HG03066 (cell line): ENCODE data around the gene MAT1A.

Experiments
- ATAC-seq: cut with Tn5 transposase; IDR thresholded peaks from one replicate; pipeline ENCODE4 v1.9.1; 2021; ENCODE audit warnings: low read depth; ENCODE audit not compliant: unreplicated experiment

The MAT1A gene

GRCh38 chr10:80283119-80283518 is 6.3 kb downstream of the MAT1A start:
- no peak for ATAC-seq

- ATAC-seq, result no peak
These were observed 7.4 kb downstream of the MAT1A start for GRCh38 chr10:80281784-80282765.

DNA sequence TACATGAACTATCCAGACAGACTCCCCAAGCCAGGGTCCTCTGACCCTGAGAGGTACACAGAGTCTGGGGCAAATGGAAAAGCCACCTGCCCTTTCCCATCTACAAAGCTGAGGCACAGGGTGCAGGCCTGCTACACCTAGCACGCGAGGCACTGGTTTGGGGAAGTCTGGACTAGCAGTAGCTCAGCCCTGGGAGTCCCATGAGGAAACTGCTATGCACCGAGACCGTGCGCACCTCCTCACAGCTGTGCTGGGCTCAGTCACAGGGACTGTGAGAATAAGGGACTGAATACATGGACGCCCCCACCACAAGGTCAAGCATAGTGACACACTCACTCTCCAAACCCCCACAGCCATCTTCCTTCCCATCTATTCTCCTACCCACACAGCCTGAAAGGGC is 8.2 kb downstream of the MAT1A start:
- ATAC-seq, result no peak

GRCh38 chr10:80280071-80280800 is 9.2 kb downstream of the MAT1A start:
- no peak for ATAC-seq

DNA sequence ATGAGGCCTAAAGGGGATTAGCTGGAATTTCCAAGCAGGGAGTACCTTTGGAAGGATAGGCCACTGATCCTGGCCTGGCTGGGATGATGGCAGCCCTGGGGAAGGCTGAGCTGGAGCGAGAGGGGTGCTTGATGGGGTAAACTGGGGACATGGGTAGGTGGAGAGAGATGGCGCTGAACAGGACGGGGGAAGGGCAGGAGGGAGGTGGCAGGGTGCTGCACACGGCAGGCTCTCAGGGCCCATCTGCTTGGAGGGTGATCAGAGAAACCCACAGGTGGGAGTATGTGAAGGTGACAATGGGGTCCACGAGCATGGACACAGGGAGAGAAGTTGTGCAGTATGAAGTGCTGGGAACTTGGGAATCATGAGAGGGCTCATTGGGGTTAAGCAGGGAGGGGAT is 10.3 kb downstream of the MAT1A start:
- no peak for ATAC-seq

DNA sequence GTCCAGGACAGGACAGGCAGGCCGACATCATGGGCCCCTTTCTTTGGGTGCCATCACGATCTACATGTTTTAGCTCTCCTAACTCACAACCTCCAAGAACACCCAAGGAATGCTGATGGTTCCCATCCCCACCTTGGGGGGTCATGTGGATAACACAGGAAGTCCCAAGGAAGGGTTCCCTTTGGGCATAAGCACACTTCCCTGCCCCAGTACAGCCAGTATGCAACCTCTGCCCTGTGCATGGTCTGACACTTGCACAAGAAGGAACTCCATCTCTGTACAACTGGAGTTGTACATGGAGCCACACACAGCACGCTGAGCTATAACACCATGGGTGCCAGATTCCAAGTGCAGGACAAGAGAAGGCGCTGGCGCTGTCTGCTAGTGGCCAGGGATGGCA is 11.0 kb downstream of the MAT1A start:
- ATAC-seq, result no peak

DNA sequence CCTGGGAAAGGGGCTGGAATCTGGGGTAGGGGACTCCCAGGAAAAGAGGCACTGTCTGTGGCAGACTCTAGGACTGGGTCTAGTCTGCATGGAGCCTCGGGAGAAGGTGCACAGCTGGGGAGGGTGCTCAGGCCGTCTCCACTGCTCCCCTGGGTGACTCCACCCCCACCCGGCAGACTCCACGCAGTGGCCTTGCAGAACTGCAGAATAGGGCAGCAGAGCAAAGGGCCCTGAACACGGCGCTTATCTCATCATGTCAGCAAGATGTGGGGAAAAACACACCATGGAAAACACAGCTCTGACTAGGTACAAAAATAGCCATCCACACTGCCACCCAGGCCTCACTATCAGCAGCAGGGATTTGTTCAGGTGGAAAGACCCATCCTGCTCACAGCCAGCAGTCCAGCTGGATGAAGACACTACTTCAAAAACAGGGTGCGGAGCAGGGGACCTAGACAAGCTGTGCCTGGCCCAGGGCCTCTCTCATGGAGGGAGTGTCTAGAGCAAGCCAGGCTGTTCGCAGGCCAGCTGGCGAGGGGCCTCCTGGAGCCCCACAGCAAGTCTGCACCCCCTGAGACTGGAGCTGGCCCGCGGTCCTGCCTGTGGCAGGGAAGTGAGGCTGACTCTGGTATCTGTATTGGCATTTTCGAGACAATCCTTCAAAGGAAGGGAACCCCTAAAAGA is 11.7 kb downstream of the MAT1A start:
- ATAC-seq, result no peak

- ATAC-seq, result no peak
These were observed 12.4 kb downstream of the MAT1A start for GRCh38 chr10:80277016-80277415.

GRCh38 chr10:80276335-80276734 is 13.1 kb downstream of the MAT1A start:
- ATAC-seq, result no peak

- ATAC-seq, result no peak
These were observed 13.7 kb downstream of the MAT1A start for GRCh38 chr10:80275756-80276155.

DNA sequence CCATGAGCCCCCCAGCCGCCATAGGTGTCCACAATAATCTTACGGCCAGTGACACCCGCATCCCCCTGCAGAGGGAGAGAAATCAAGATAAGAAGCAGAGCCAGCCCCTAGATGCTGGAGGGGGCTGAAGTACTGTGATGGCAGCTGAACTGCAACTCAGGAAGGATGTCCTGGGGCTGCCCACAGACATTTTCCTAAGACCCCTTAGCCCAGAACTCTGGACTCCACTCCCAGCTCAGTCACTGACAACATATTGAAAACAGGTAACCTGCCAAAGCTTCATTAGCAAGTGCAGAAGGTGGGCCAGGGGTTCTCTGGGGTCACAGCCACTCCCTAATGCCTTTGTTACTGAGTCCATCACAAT is 14.3 kb downstream of the MAT1A start:
- ATAC-seq, result no peak

GRCh38 chr10:80274396-80275134 is 14.9 kb downstream of the MAT1A start:
- no peak for ATAC-seq

GRCh38 chr10:80273523-80274170 is 15.8 kb downstream of the MAT1A start:
- ATAC-seq, result no peak

GRCh38 chr10:80272793-80273522 is 16.5 kb downstream of the MAT1A start:
- no peak for ATAC-seq

- ATAC-seq, result no peak
These were observed 18.0 kb downstream of the MAT1A start for GRCh38 chr10:80271416-80271815.

DNA sequence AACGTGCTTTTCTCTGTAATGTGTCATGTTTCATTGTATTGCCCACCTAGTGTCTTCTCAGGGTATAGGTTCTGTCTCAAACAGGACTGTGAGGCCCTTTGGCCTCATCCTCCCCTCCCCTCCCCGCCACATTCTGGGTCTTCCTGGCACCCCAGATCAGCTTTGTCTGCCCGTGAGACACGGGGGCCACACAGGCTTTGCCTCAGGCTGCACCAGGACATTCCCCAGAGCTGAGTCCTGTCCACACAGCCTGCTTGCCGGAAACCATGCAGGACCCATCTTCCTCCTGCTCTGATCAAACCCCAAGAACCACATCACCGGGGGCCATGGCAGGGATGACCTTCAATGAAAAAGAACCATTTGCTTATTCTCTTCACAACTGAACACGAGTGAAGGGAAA is 18.6 kb downstream of the MAT1A start:
- no peak for ATAC-seq

DNA sequence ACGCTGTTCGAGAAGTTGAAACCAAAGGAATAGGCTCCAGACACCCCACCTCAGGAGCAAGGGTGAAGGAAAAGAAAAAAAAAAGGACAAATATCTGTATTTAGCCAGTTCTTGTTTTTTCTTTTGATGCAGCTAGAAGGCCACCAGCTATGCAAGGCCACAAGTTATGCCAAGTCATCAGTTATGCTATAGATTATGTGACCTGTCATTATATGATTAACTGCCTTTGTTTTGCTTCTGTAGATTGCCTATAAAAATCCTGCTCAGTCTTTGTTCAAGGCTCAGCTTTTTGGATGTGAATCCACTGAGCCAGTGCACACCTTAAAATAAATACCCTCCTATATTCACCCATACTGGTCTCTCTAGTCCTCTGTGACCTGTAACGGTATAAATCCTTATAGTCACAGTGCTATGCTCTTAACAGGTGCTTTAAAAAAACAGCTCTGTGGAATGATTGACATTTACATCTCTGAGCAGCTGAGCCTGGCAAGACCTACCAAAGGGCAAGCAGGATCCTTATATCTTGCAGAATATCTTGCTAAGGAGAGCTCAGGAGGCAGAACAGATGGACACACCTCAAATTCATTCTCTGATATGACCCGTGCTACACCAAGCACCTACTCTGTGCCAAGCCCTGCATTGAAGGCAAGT is 20.4 kb downstream of the MAT1A start:
- ATAC-seq, result no peak

DNA sequence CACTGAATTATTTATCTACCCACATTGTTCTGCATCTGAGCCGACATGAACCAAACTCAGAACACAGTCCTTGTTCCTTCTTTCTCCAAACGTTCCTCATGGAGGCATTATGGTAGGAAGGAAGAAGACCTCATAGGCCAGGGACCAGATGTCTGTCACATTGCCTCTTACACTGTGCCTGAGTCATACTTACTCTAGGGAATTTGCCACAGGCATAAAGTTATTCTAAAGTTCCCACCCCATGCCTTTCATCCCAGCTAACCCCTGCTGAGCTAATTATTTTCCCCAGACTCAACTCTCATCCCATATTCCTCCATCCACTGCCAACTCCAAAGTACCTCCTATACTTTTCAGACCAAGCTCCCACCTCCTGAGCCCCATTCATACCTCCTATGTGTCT is 21.2 kb downstream of the MAT1A start:
- ATAC-seq, result no peak

- no peak for ATAC-seq
These were observed 23.0 kb downstream of the MAT1A start for GRCh38 chr10:80266513-80266863.
